Esophagus squamous epithelium (tissue), 4 donors: ENCODE results near the gene CLDN20.

Source experiments
- CTCF ChIP-seq, 6 experiments: fragments of 450-650 bp in 4 of 6; fragments of 200-600 bp in 2 of 6; sonication (generic) in 2 of 6; IDR thresholded peaks; one replicate each; pipeline ENCODE4 v1.5.1; 2016 to 2019; ENCODE audit warnings: antibody characterized with exemption in 6 of 6, mild to moderate bottlenecking in 4 of 6, moderate library complexity in 4 of 6
- POLR2A ChIP-seq, 4 donors: fragments of 450-650 bp; IDR thresholded peaks; one replicate each; pipeline ENCODE4 v1.6.1; 2017; ENCODE audit warnings: antibody characterized with exemption in 4 of 4, mild to moderate bottlenecking in 4 of 4, moderate library complexity in 3 of 4

GRCh38 chr6:155271145-155271544 lies 7.3 kb downstream of the CLDN20 start:
- TF ChIP-seq CTCF (IDR thresholded peaks at IDR 0.05) (no peak), POLR2A (IDR thresholded peaks at IDR 0.05) (no peak)
